ENCODE results near the gene CXCL16.
"Not testable (repeated sequence)": the region's sequence is repeated elsewhere in the genome, so short reads cannot be mapped to it uniquely, and the experiment has no call there.

The CXCL16 gene

DNA sequence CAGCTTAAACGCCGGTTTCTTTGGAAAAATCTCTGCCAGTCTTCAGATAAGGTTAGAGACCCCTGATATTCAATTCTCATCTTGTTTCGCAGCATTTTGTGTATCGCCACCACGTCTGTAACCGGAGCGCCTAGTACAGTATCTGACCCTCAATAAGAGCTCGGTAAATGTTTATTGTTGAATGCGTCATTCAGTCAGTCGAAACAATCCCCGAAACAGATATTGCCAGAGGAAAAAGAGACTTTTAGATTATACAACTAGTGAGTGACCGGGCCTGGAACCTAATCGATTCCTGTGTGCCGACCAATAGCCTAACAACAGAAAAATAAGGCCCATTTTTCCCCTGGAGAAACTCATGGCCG lies 36.4 kb downstream of the CXCL16 start:
- TF ChIP-seq, protein P1, sequence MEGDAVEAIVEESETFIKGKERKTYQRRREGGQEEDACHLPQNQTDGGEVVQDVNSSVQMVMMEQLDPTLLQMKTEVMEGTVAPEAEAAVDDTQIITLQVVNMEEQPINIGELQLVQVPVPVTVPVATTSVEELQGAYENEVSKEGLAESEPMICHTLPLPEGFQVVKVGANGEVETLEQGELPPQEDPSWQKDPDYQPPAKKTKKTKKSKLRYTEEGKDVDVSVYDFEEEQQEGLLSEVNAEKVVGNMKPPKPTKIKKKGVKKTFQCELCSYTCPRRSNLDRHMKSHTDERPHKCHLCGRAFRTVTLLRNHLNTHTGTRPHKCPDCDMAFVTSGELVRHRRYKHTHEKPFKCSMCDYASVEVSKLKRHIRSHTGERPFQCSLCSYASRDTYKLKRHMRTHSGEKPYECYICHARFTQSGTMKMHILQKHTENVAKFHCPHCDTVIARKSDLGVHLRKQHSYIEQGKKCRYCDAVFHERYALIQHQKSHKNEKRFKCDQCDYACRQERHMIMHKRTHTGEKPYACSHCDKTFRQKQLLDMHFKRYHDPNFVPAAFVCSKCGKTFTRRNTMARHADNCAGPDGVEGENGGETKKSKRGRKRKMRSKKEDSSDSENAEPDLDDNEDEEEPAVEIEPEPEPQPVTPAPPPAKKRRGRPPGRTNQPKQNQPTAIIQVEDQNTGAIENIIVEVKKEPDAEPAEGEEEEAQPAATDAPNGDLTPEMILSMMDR (IDR thresholded peaks at IDR 0.05; ENCODE audit: borderline replicate concordance, control extremely low read depth, extremely low read depth, insufficient read depth, missing control alignments): no peak
- DNase-seq (ENCODE audit: low spot score): no peak
- in situ Hi-C loops (cut with MboI; ENCODE audit: low sequenced_read_pairs, unreplicated experiment): no loop called here

GRCh38 chr17:4701116-4701515 lies 38.6 kb downstream of the CXCL16 start:
- in situ Hi-C loops (cut with MboI; ENCODE audit: low sequenced_read_pairs, unreplicated experiment): no loop called here
- TF ChIP-seq, protein P1 (IDR thresholded peaks at IDR 0.05; ENCODE audit: borderline replicate concordance, control extremely low read depth, extremely low read depth, insufficient read depth, missing control alignments): no peak
- no peak for DNase-seq (ENCODE audit: low spot score)

- in situ Hi-C loops (cut with MboI; ENCODE audit: low sequenced_read_pairs, unreplicated experiment); DNase-seq (ENCODE audit: low spot score): not testable (repeated sequence)
Observed at GRCh38 chr17:4699401-4700056, 40.2 kb downstream of the CXCL16 start.

- DNase-seq (ENCODE audit: low spot score): peak; percentile 62
- TF ChIP-seq, protein P1 (IDR thresholded peaks at IDR 0.05; ENCODE audit: borderline replicate concordance, control extremely low read depth, extremely low read depth, insufficient read depth, missing control alignments): no peak
- in situ Hi-C loops (cut with MboI; ENCODE audit: low sequenced_read_pairs, unreplicated experiment): no loop called here
Observed at GRCh38 chr17:4696437-4696805, 43.3 kb downstream of the CXCL16 start.

DNA sequence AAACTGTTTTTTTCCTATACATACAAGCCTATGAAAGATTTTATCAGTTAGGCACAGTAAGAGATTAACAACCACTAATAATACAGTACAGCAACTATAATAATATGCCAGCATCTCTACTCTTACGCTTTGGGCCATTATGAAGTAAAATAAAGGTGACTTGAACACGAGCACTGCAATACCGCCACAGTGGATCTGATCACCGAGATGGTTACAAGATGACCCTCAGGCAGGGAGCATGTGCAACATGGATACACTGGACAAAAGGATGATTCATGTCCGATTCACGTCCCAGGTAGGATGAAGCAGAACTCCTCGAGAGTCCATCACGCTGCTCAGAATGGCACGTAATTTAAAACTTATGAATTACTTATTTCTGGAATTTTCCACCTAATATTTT lies 46.3 kb downstream of the CXCL16 start:
- DNase-seq (ENCODE audit: low spot score): no peak
- in situ Hi-C loops (cut with MboI; ENCODE audit: low sequenced_read_pairs, unreplicated experiment): no loop called here
- TF ChIP-seq, protein P1 (IDR thresholded peaks at IDR 0.05; ENCODE audit: borderline replicate concordance, control extremely low read depth, extremely low read depth, insufficient read depth, missing control alignments): no peak

GRCh38 chr17:4691686-4692085 lies 48.0 kb downstream of the CXCL16 start:
- TF ChIP-seq, protein P1 (IDR thresholded peaks at IDR 0.05; ENCODE audit: borderline replicate concordance, control extremely low read depth, extremely low read depth, insufficient read depth, missing control alignments): no peak
- in situ Hi-C loops (cut with MboI; ENCODE audit: low sequenced_read_pairs, unreplicated experiment): no loop called here
- DNase-seq (ENCODE audit: low spot score): no peak

- TF ChIP-seq, protein P1 (IDR thresholded peaks at IDR 0.05; ENCODE audit: borderline replicate concordance, control extremely low read depth, extremely low read depth, insufficient read depth, missing control alignments): no peak
- no peak for DNase-seq (ENCODE audit: low spot score)
Observed at GRCh38 chr17:4690745-4691144, 49.0 kb downstream of the CXCL16 start.

DNA sequence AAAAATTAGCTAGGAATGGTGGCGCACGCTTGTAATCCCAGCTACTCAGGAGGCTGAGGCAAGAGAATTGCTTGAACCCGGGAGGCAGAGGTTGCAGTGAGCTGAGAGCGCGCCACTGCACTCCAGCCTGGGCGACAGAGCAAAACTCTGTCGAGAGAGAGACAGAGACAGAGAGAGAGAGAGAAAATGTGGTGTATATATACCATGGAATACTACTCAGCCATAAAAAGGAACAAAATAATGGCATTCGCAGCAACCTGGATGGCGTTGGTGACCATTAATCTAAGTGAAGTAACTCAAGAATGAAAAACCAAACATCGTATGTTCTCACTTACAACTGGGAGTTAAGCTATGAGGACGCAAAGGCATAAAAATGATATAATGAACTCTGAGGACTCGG lies 49.9 kb downstream of the CXCL16 start:
- in situ Hi-C loops (cut with MboI; ENCODE audit: low sequenced_read_pairs, unreplicated experiment); DNase-seq (ENCODE audit: low spot score): not testable (repeated sequence)

More at GRCh38 chr17:4690745-4691144, 49.0 kb downstream of the CXCL16 start:
- in situ Hi-C loops (cut with MboI; ENCODE audit: low sequenced_read_pairs, unreplicated experiment): no loop called here

DNA sequence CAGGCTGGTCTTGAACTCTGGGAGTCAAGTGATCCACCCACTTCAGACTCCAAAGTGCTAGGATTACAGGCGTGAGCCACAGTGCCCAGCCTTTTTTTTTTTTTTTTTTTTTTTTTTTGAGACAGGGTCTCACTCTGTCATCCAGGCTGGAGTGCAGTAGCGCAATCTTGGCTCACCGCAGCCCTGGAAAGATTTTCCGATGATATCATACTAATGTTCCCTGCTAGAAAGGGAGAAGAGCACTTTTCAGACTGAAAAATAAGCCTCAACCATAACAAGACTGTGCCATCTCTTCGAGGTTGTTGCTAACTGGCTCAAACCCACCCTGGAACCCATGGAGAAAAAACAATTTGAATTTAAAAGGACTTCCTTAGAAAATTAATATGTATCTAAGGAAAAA lies 56.0 kb downstream of the CXCL16 start:
- in situ Hi-C loops (cut with MboI; ENCODE audit: low sequenced_read_pairs, unreplicated experiment); DNase-seq (ENCODE audit: low spot score): not testable (repeated sequence)

Measured in GM13976 (cell line).